Activated naive CD8-positive, alpha-beta T cell treated with anti-CD3 and anti-CD28 coated beads, Interleukin-2, amount 10 ng/mL, durations not matched to agents 7 days and 5 days (primary cell): ENCODE measurements around the gene DACH2. TPM values are rescaled to one million over a fixed set of nuclear protein-coding genes. Genes with fewer than 3 reads are reported as not detected.
"Not testable (repeated sequence)": the region's sequence is repeated elsewhere in the genome, so short reads cannot be mapped to it uniquely, and the experiment has no call there.

Experiments
- ATAC-seq: fragments of 150-1000 bp; cut with Tn5 transposase; one replicate; pipeline ENCODE4 v1.10.0; 2021; ENCODE audit warnings: low read depth, moderate library complexity
- POLR2A ChIA-PET: fragments of 350-600 bp; sonication (Branson Sonifier 250); formaldehyde crosslinking; loops from one replicate; lab custom pipeline; 2021; ENCODE audit warnings: antibody characterized with exemption; lab: Charles Lee
- DNase-seq: peaks from one replicate; pipeline ENCODE4 v3.0.0; 2021
- H3K27ac Mint-ChIP-seq: one replicate; pipeline ENCODE4 v1.8.0; 2022; ENCODE audit warnings: mild to moderate bottlenecking, mixed read lengths
- H3K27me3 Mint-ChIP-seq: one replicate; pipeline ENCODE4 v1.8.0; 2022; ENCODE audit warnings: mild to moderate bottlenecking, moderate library complexity, mixed read lengths
- H3K36me3 Mint-ChIP-seq: one replicate; pipeline ENCODE4 v1.8.0; 2021; ENCODE audit warnings: mild to moderate bottlenecking, mixed read lengths
- H3K4me1 Mint-ChIP-seq: one replicate; pipeline ENCODE4 v1.8.0; 2021; ENCODE audit warnings: mixed read lengths
- H3K4me3 Mint-ChIP-seq: one replicate; pipeline ENCODE4 v1.8.0; 2022; ENCODE audit warnings: mild to moderate bottlenecking, moderate library complexity, mixed read lengths
- H3K9me3 Mint-ChIP-seq: one replicate; pipeline ENCODE4 v1.8.0; 2021; ENCODE audit warnings: mixed read lengths
- total RNA-seq, 2 experiments: library from RNA; stranded (reverse); gene quantifications; one replicate each; pipeline ENCODE4 v1.2.3, GENCODE V29; 2021

The DACH2 gene
- total RNA-seq: not detected

GRCh38 chrX:86148024-86148511, at the start of gene DACH2:
Gene DACH2, plus strand, starts transcription at chrX:86148451.
- peak; percentile 42 for DNase-seq
- ATAC-seq: peak; percentile 91
- no peak within 1 kb of the TSS for H3K27ac Mint-ChIP-seq
- peak within 1 kb of the TSS; percentile 71 for H3K4me3 Mint-ChIP-seq
- no peaks in the 10 kb centered on the region for H3K9me3 Mint-ChIP-seq
- H3K36me3 Mint-ChIP-seq: no peaks in the 10 kb centered on the region
- POLR2A ChIA-PET: no interaction called here
- H3K4me1 Mint-ChIP-seq: peaks cover 2% of the 10 kb centered on the region
- peaks cover 36% of the 10 kb centered on the region for H3K27me3 Mint-ChIP-seq

GRCh38 chrX:86102341-86102740, 45.9 kb upstream of the DACH2 start:
- H3K4me3 Mint-ChIP-seq: no peak overlapping the region
- H3K27me3 Mint-ChIP-seq: no peaks in the 10 kb centered on the region
- DNase-seq (no peak), ATAC-seq (no peak)
- H3K27ac Mint-ChIP-seq: no peak overlapping the region
- no peaks in the 10 kb centered on the region for H3K9me3 Mint-ChIP-seq
- no peaks in the 10 kb centered on the region for H3K4me1 Mint-ChIP-seq
- POLR2A ChIA-PET: no interaction called here
- no peaks in the 10 kb centered on the region for H3K36me3 Mint-ChIP-seq

- H3K4me3 Mint-ChIP-seq: no peak overlapping the region
- DNase-seq (no peak), ATAC-seq (no peak)
- no peaks in the 10 kb centered on the region for H3K36me3 Mint-ChIP-seq
- H3K9me3 Mint-ChIP-seq: no peaks in the 10 kb centered on the region
- H3K27me3 Mint-ChIP-seq: no peaks in the 10 kb centered on the region
- no peaks in the 10 kb centered on the region for H3K4me1 Mint-ChIP-seq
- H3K27ac Mint-ChIP-seq: no peak overlapping the region
- POLR2A ChIA-PET: no interaction called here
These were observed 45.2 kb upstream of the DACH2 start for GRCh38 chrX:86103061-86103460.

DNA sequence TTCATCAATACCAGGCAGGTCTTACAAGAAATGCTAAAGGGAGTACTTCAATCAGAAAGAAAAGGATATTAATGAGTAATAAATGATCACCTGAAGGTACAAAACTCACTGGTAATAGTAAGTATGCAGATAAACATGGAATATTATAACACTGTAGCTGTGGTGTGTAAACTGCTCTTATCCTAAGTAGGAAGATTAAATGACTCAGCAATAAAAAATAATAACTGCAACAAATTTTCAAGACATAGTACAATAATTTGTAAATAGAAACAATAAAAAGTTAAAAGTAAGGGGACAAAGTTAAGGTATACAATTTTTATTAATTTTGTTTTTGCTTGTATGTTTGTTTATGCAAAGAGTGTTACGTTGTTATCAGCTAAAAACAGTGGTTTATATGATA, 43.7 kb upstream of the DACH2 start:
- no peaks in the 10 kb centered on the region for H3K36me3 Mint-ChIP-seq
- H3K4me1 Mint-ChIP-seq: no peaks in the 10 kb centered on the region
- ATAC-seq: no peak
- no peaks in the 10 kb centered on the region for H3K27me3 Mint-ChIP-seq
- POLR2A ChIA-PET: no interaction called here
- H3K9me3 Mint-ChIP-seq: no peaks in the 10 kb centered on the region
- DNase-seq: no peak
- H3K4me3 Mint-ChIP-seq: no peak overlapping the region
- no peak overlapping the region for H3K27ac Mint-ChIP-seq

DNA sequence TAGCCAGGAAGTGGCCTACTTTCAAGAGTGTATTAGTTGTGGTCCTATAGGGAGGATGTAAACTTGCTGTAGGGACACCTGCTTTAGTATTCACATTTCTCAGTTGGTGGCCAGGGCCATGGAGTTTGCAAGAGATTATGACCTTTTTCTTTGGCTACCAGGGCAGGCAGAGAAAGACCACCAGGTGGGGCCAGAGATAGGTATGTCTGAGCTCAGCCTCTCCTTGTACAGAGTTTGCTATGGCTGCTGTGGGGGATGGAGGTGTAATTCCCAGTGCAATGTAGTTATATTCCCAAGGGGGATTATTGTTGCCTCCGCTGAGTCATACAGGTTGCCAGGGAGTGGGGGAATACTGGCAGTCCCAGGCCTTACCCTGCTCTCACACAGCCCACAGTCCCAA, 26.3 kb upstream of the DACH2 start:
- no peak overlapping the region for H3K27ac Mint-ChIP-seq
- H3K27me3 Mint-ChIP-seq: no peaks in the 10 kb centered on the region
- no peaks in the 10 kb centered on the region for H3K4me1 Mint-ChIP-seq
- ATAC-seq: no peak
- peaks cover 8% of the 10 kb centered on the region for H3K9me3 Mint-ChIP-seq
- POLR2A ChIA-PET: no interaction called here
- no peak overlapping the region for H3K4me3 Mint-ChIP-seq
- DNase-seq: no peak
- no peaks in the 10 kb centered on the region for H3K36me3 Mint-ChIP-seq

DNA sequence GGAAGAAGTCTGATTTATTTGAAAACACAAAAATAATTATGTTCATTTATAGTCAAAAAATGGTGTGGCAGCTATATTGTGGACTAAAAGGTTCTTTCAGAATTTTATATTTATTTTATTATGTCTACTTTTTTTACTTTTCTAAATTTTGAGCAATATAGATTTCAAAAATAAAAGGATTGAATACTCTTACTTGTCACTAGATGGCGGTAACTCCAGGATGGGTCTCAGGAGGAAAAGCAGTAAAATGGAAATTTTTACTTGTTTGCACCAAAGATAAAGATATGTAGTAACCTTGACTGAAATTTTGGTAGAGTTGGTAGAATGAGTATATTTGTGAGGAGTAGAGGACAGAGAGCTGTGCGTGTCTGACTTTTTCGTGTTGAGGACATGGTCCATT, 14.5 kb upstream of the DACH2 start:
- Mint-ChIP-seq H3K27ac (no peak overlapping the region), H3K4me3 (no peak overlapping the region), H3K36me3 (no peaks in the 10 kb centered on the region), H3K4me1 (no peaks in the 10 kb centered on the region), H3K9me3 (no peaks in the 10 kb centered on the region), H3K27me3 (no peaks in the 10 kb centered on the region)
- POLR2A ChIA-PET: no interaction called here
- DNase-seq (no peak), ATAC-seq (no peak)

DNA sequence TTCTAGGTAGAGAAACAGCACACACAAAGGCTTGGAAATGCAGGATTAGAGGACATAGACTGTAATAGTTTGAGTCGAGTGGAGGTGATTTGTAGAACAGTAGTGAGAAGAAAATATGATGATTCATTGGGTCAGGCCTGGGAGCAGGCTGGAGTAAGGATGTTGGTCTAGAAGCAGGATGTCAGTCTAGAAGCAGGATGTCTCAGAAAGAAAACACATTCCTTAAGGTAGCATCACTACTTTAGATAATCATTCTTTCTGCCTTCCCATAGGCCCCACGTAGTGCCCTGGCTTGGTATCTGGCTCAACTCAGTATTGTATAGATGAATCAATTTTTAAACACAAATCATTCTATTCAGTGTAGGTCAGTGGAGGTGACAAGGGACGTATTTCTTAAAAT, 11.2 kb upstream of the DACH2 start:
- H3K27me3 Mint-ChIP-seq: no peaks in the 10 kb centered on the region
- no peaks in the 10 kb centered on the region for H3K4me1 Mint-ChIP-seq
- ATAC-seq: no peak
- H3K36me3 Mint-ChIP-seq: no peaks in the 10 kb centered on the region
- POLR2A ChIA-PET: no interaction called here
- no peak overlapping the region for H3K27ac Mint-ChIP-seq
- H3K9me3 Mint-ChIP-seq: no peaks in the 10 kb centered on the region
- no peak for DNase-seq
- no peak overlapping the region for H3K4me3 Mint-ChIP-seq

GRCh38 chrX:86141786-86142185, 6.5 kb upstream of the DACH2 start:
- no peaks in the 10 kb centered on the region for H3K9me3 Mint-ChIP-seq
- no peaks in the 10 kb centered on the region for H3K4me1 Mint-ChIP-seq
- H3K4me3 Mint-ChIP-seq: no peak overlapping the region
- ATAC-seq (no peak), DNase-seq (no peak)
- no peaks in the 10 kb centered on the region for H3K36me3 Mint-ChIP-seq
- H3K27ac Mint-ChIP-seq: no peak overlapping the region
- POLR2A ChIA-PET: no interaction called here
- H3K27me3 Mint-ChIP-seq: peaks cover 4% of the 10 kb centered on the region

DNA sequence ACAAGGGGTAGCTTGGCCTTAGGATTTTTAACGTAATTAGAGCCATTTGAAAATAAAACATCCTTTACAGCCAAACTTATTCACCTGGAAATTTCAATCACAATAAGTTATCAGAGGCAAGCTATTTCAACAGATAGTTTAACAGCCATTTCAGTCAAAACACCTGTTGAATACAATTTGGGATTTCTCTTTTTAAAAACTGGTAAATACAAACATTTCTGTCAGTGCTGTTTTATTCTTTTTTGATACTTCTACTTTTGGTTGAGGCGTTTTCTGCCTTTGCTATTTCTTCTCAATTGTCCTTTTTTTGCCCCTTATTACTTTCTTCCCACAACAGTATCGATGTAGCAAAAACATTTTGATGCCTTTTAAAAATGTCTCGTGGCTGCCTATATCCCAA, 2.1 kb upstream of the DACH2 start:
- no peak overlapping the region for H3K27ac Mint-ChIP-seq
- H3K4me1 Mint-ChIP-seq: peaks cover 2% of the 10 kb centered on the region
- no peak for DNase-seq
- no peaks in the 10 kb centered on the region for H3K36me3 Mint-ChIP-seq
- H3K27me3 Mint-ChIP-seq: peaks cover 32% of the 10 kb centered on the region
- no peaks in the 10 kb centered on the region for H3K9me3 Mint-ChIP-seq
- no peak for ATAC-seq
- POLR2A ChIA-PET: no interaction called here
- H3K4me3 Mint-ChIP-seq: no peak overlapping the region

DNA sequence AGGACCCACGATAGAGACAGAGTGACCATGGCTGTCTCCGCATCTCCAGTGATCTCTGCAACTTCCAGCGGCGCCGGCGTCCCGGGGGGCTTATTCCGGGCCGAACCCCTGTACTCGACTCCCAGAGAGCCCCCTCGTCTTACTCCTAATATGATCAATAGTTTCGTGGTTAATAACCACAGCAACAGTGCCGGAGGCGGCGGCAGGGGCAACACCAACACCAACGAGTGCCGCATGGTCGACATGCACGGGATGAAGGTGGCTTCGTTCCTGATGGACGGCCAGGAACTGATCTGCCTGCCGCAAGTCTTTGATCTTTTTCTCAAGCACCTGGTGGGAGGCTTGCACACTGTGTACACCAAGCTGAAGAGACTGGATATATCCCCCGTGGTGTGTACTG, 343 bp downstream of the DACH2 start:
- Mint-ChIP-seq H3K4me1 (peaks cover 2% of the 10 kb centered on the region), H3K27ac (no peak overlapping the region), H3K9me3 (no peaks in the 10 kb centered on the region), H3K4me3 (peak overlapping the region; percentile 71), H3K27me3 (peaks cover 36% of the 10 kb centered on the region), H3K36me3 (no peaks in the 10 kb centered on the region)
- DNase-seq (no peak), ATAC-seq (no peak)
- POLR2A ChIA-PET: no interaction called here

DNA sequence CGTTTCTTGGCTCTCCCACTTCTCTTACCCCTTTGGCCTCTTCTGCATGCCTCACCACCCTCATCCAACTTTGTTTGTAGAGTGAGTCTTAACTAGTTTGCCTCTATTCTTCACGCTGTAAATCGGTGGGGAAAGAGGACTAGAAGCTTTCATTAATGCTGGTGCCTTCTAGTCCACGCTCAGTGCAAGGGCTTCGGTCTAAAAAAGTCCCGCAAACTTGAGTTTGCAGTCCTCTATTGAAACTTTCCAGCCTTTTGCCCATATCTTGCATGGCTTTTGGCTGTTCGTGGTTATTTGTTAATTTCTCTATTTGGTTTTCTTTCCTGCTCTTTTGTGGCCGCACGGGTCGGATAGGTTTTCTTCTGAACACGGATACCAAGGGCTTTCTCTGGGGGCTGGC, 868 bp downstream of the DACH2 start:
- POLR2A ChIA-PET: no interaction called here
- no peaks in the 10 kb centered on the region for H3K36me3 Mint-ChIP-seq
- peak overlapping the region; percentile 20 for H3K4me3 Mint-ChIP-seq
- H3K4me1 Mint-ChIP-seq: peaks cover 2% of the 10 kb centered on the region
- ATAC-seq: no peak
- DNase-seq: no peak
- H3K9me3 Mint-ChIP-seq: no peaks in the 10 kb centered on the region
- no peak overlapping the region for H3K27ac Mint-ChIP-seq
- peaks cover 34% of the 10 kb centered on the region for H3K27me3 Mint-ChIP-seq

GRCh38 chrX:86154553-86154952, 6.3 kb downstream of the DACH2 start:
- Mint-ChIP-seq H3K4me1 (no peaks in the 10 kb centered on the region), H3K36me3 (no peaks in the 10 kb centered on the region), H3K27me3 (peaks cover 18% of the 10 kb centered on the region), H3K4me3 (no peak overlapping the region), H3K27ac (no peak overlapping the region), H3K9me3 (no peaks in the 10 kb centered on the region)
- DNase-seq (no peak), ATAC-seq (no peak)
- POLR2A ChIA-PET: no interaction called here

GRCh38 chrX:86171366-86171765, 23.1 kb downstream of the DACH2 start:
- Mint-ChIP-seq H3K4me1 (no peaks in the 10 kb centered on the region), H3K27me3 (no peaks in the 10 kb centered on the region), H3K36me3 (no peaks in the 10 kb centered on the region)

DNA sequence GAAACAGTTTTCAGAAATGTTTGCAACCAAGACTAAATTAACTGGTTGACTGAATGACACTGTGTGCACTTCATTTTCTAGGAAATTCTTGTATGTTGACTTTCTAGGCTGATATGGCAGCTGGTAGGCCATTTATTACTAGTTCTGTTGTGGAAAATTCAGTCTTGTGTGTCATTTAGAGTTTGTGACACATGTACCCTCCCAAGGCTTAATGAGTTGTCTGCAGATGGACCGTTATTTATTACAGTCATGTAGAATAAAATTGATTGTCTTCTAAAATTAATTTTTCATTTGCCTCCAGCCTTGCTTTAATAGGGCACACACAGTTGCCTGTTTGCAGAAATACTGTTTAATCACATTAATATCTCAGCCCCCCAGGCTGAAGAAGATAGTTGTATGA, 30.7 kb downstream of the DACH2 start:
- H3K4me1 Mint-ChIP-seq: no peaks in the 10 kb centered on the region
- H3K27me3 Mint-ChIP-seq: no peaks in the 10 kb centered on the region
- ATAC-seq: no peak
- no peaks in the 10 kb centered on the region for H3K36me3 Mint-ChIP-seq
- POLR2A ChIA-PET: no interaction called here
- no peaks in the 10 kb centered on the region for H3K9me3 Mint-ChIP-seq
- H3K4me3 Mint-ChIP-seq: no peak overlapping the region
- H3K27ac Mint-ChIP-seq: no peak overlapping the region
- DNase-seq: no peak

More at GRCh38 chrX:86171366-86171765, 23.1 kb downstream of the DACH2 start:
- no peak overlapping the region for H3K4me3 Mint-ChIP-seq
- ATAC-seq (no peak), DNase-seq (no peak)
- no peak overlapping the region for H3K27ac Mint-ChIP-seq
- POLR2A ChIA-PET: no interaction called here
- H3K9me3 Mint-ChIP-seq: no peaks in the 10 kb centered on the region

DNA sequence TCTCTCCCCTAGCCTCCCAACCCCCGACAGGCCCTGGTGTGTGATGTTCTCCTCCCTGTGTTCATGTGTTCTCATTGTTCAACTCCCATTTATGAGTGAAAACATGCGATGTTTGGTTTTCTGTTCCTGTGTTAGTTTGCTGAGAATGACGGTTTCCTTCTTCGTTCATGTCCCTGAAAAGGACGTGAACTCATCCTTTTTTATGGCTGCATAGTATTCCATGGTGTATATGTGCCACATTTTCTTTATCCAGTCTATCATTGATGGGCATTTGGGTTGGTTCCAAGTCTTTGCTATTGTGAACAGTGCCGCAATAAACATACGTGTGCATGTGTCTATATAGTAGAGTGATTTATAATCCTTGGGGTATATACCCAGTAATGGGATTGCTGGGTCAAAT, 33.1 kb downstream of the DACH2 start:
- ATAC-seq, H3K27me3 Mint-ChIP-seq, POLR2A ChIA-PET, DNase-seq, H3K27ac Mint-ChIP-seq, H3K9me3 Mint-ChIP-seq, H3K4me1 Mint-ChIP-seq, H3K36me3 Mint-ChIP-seq, H3K4me3 Mint-ChIP-seq: not testable (repeated sequence)
